Forelimb muscle (tissue), 1 donor: ENCODE measurements around the gene CLBA1. TPM values are rescaled to one million over a fixed set of nuclear protein-coding genes. Genes with fewer than 3 reads are reported as not detected.
A peak's percentile ranks its signal among the peaks of the same experiment; 100 is the strongest.

ENCODE experiments used
- DNase-seq: peaks from one replicate; pipeline ENCODE4 v3.0.0-alpha.2; 2013; ENCODE audit warnings: low read depth
- polyA plus RNA-seq: library from polyadenylated mRNA; unstranded; fragments of 120-200 nt; gene quantifications from one replicate; pipeline ENCODE4 v1.2.1, GENCODE V29; 2013; ENCODE audit not compliant: insufficient read length

The CLBA1 gene
- polyA plus RNA-seq, 1 donor = 4.5 TPM

- DNase-seq = no peak
Observed at GRCh38 chr14:105005329-105005928, 19.8 kb downstream of the CLBA1 start.

- DNase-seq = no peak
Observed at GRCh38 chr14:105005929-105006830, 20.6 kb downstream of the CLBA1 start.

GRCh38 chr14:105006831-105007592 lies 21.4 kb downstream of the CLBA1 start:
- DNase-seq = no peak

- no peak for DNase-seq
Observed at GRCh38 chr14:105007593-105008264, 22.1 kb downstream of the CLBA1 start.

- no peak for DNase-seq
Observed at GRCh38 chr14:105010106-105010505, 24.5 kb downstream of the CLBA1 start.

- no peak for DNase-seq
Observed at GRCh38 chr14:105010891-105011291, 25.3 kb downstream of the CLBA1 start.

- DNase-seq = no peak
Observed at GRCh38 chr14:105011312-105011990, 25.9 kb downstream of the CLBA1 start.

GRCh38 chr14:105012171-105012985 lies 26.8 kb downstream of the CLBA1 start:
- no peak for DNase-seq

GRCh38 chr14:105013150-105013785 lies 27.7 kb downstream of the CLBA1 start:
- DNase-seq = no peak

- DNase-seq = no peak
Observed at GRCh38 chr14:105014032-105014431, 28.4 kb downstream of the CLBA1 start.

- no peak for DNase-seq
Observed at GRCh38 chr14:105014631-105015030, 29.0 kb downstream of the CLBA1 start.

GRCh38 chr14:105015242-105015641 lies 29.7 kb downstream of the CLBA1 start:
- DNase-seq = no peak

- no peak for DNase-seq
Observed at GRCh38 chr14:105015905-105016304, 30.3 kb downstream of the CLBA1 start.

- DNase-seq = no peak
Observed at GRCh38 chr14:105018414-105018813, 32.8 kb downstream of the CLBA1 start.

- no peak for DNase-seq
Observed at GRCh38 chr14:105019861-105020814, 34.5 kb downstream of the CLBA1 start.

- DNase-seq = peak; percentile 82
Observed at GRCh38 chr14:105020815-105021655, 35.4 kb downstream of the CLBA1 start, which contains the start of gene CDCA4. Gene CDCA4 (minus strand): TSS chr14:105021083. CDS start chr14:105011929, 9,154 bp downstream.

- DNase-seq = no peak
Observed at GRCh38 chr14:105021656-105022275, 36.2 kb downstream of the CLBA1 start.
